Measurements from ENCODE around the gene KLHL29. TPM values are rescaled to one million over a fixed set of nuclear protein-coding genes. Genes with fewer than 3 reads are reported as not detected.

Gene KLHL29
- total RNA-seq, 1 donor from 2014 or later, result 5.0 TPM

DNA sequence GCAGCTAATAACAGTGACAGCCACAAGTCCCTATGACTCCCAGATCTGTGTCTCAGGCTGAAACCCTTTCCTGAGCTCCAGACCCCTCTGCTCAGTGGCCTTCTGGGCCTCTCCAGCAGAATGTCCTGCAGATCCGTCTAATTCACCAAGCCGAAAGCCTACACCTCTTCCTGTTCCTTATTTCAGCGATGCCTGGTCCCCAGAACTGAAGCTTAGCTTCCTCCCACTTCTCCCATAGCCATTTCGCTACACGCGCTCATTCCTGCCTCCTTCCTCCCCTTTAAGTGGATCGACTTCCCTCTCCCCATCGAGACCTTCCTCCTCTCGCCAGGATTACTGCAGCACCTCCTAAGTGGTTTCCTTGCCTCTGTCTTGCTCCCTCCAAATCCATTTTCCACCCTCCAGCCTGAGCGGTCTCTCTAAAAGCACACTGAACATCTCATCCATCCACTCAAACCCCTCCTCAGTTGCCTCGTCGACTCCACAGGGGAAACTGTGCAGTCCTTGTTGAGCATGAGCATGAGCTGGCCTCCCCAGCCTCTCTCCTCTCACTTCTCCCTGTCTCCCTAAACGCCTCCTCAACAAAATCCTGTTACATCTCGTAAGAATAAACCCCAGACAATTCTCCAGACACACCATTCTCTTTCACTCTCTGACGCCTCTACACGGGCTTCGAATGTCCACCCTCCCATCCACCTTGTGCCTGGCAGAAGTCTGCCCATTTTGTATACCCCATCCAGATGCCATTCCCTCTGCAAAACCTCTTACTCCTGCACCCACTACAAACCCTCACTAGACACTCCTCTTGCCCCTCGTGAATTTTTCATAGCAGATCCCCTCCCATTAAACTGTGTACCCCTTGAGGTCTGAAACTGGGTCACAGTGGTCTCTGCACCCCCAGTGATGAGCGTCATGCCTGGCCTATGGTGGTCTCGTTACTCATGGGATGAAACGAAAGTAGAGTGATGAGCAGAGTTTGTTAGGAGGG lies 309.4 kb downstream of the KLHL29 start:
- Histone ChIP-seq H3K4me3 (ENCODE audit: low read depth, low read length) (no peak overlapping the region), H3K36me3 (ENCODE audit: control insufficient read depth, insufficient read depth, low read length) (peaks cover 12% of the 10 kb centered on the region), H3K27me3 (ENCODE audit: control insufficient read depth, insufficient read depth, low read length) (no peaks in the 10 kb centered on the region)
- no peak for DNase-seq (ENCODE audit: low read depth)
- FAIRE-seq, result peak; percentile 58
- TF ChIP-seq, protein P1, sequence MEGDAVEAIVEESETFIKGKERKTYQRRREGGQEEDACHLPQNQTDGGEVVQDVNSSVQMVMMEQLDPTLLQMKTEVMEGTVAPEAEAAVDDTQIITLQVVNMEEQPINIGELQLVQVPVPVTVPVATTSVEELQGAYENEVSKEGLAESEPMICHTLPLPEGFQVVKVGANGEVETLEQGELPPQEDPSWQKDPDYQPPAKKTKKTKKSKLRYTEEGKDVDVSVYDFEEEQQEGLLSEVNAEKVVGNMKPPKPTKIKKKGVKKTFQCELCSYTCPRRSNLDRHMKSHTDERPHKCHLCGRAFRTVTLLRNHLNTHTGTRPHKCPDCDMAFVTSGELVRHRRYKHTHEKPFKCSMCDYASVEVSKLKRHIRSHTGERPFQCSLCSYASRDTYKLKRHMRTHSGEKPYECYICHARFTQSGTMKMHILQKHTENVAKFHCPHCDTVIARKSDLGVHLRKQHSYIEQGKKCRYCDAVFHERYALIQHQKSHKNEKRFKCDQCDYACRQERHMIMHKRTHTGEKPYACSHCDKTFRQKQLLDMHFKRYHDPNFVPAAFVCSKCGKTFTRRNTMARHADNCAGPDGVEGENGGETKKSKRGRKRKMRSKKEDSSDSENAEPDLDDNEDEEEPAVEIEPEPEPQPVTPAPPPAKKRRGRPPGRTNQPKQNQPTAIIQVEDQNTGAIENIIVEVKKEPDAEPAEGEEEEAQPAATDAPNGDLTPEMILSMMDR (IDR thresholded peaks at IDR 0.05; ENCODE audit: insufficient read depth, low read length, severe bottlenecking), result no peak

DNA sequence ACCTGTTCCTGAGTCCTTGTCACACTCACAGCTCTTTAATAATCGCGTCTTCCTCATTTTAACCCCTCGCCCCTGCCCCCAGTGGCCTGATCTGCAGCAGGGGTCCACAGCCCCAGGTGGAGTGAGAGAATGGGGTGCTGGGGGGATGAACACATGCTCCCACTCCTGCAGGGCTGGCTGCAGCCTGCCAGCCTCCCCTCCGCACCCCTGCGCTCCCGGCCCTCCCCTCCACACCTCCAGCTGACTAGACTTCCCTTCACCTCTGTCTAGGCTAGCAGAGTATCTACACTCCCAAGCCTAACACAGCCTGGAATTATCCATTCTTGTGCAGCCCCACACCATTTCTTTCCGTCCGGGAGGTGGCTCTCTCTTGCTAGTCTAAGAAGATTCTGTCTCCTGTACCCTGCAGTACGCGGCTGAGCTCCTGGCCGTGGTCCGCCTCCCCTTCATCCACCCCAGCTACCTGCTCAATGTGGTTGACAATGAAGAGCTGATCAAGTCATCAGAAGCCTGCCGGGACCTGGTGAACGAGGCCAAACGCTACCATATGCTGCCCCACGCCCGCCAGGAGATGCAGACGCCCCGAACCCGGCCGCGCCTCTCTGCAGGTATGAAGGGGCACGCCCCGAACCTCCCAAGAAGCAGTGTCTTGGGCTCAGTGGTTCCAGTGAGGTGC lies 310.4 kb downstream of the KLHL29 start:
- FAIRE-seq, result no peak
- H3K27me3 ChIP-seq (ENCODE audit: control insufficient read depth, insufficient read depth, low read length), result no peaks in the 10 kb centered on the region
- H3K4me3 ChIP-seq (ENCODE audit: low read depth, low read length), result no peak overlapping the region
- no peak for DNase-seq (ENCODE audit: low read depth)
- TF ChIP-seq, protein P1 (IDR thresholded peaks at IDR 0.05; ENCODE audit: insufficient read depth, low read length, severe bottlenecking), result no peak
- H3K36me3 ChIP-seq (ENCODE audit: control insufficient read depth, insufficient read depth, low read length), result peaks cover 13% of the 10 kb centered on the region

DNA sequence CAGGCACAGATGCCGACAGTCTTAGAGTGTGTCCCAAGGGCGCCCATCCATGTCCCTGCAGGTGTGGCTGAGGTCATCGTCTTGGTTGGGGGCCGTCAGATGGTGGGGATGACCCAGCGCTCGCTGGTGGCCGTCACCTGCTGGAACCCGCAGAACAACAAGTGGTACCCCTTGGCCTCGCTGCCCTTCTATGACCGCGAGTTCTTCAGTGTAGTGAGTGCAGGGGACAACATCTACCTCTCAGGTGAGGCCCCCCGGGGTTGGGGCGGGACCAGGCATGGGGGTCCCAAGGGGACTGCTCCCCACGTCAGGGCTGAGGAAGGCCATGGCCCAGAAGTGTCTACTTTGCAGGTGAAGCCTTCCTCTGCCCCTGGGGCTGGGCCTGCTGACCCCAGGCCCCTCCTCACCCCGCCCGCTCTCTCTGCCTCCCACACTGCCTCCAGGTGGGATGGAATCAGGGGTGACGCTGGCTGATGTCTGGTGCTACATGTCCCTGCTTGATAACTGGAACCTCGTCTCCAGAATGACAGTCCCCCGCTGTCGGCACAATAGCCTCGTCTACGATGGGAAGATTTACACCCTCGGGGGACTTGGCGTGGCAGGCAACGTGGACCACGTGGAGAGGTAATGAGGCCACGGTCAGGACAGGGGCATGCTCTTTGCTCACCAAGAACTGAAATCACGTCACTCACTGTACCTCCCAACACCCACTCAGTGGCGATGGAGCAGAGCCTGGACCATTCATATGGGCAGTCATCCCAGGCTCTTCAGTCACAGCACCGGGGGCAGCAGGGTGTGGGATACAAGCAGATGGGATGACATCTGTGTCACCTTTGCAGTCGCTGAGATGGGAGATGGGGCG lies 311.1 kb downstream of the KLHL29 start:
- DNase-seq (ENCODE audit: low read depth) (no peak), FAIRE-seq (peak; percentile 13)
- peaks cover 13% of the 10 kb centered on the region for H3K36me3 ChIP-seq (ENCODE audit: control insufficient read depth, insufficient read depth, low read length)
- H3K4me3 ChIP-seq (ENCODE audit: low read depth, low read length), result no peak overlapping the region
- H3K27me3 ChIP-seq (ENCODE audit: control insufficient read depth, insufficient read depth, low read length), result no peaks in the 10 kb centered on the region
- TF ChIP-seq, protein P1 (IDR thresholded peaks at IDR 0.05; ENCODE audit: insufficient read depth, low read length, severe bottlenecking), result no peak

DNA sequence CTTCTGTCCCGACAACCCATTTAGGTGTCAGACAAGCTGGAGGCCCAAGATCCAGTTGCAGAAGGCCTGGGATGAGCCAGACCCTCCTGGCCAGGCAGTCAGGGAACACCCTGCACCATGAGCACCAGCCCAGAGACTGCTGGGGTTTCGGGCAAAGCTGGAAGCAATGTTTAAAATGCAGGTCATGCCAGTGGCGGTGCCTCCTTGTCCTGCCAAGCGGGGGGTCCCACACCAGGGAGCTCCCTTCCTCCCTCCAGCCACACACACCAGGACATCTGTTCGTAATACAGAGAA lies 311.7 kb downstream of the KLHL29 start:
- H3K4me3 ChIP-seq (ENCODE audit: low read depth, low read length), result no peak overlapping the region
- no peak for FAIRE-seq
- no peaks in the 10 kb centered on the region for H3K27me3 ChIP-seq (ENCODE audit: control insufficient read depth, insufficient read depth, low read length)
- peaks cover 13% of the 10 kb centered on the region for H3K36me3 ChIP-seq (ENCODE audit: control insufficient read depth, insufficient read depth, low read length)
- no peak for DNase-seq (ENCODE audit: low read depth)
- TF ChIP-seq, protein P1 (IDR thresholded peaks at IDR 0.05; ENCODE audit: insufficient read depth, low read length, severe bottlenecking), result no peak

DNA sequence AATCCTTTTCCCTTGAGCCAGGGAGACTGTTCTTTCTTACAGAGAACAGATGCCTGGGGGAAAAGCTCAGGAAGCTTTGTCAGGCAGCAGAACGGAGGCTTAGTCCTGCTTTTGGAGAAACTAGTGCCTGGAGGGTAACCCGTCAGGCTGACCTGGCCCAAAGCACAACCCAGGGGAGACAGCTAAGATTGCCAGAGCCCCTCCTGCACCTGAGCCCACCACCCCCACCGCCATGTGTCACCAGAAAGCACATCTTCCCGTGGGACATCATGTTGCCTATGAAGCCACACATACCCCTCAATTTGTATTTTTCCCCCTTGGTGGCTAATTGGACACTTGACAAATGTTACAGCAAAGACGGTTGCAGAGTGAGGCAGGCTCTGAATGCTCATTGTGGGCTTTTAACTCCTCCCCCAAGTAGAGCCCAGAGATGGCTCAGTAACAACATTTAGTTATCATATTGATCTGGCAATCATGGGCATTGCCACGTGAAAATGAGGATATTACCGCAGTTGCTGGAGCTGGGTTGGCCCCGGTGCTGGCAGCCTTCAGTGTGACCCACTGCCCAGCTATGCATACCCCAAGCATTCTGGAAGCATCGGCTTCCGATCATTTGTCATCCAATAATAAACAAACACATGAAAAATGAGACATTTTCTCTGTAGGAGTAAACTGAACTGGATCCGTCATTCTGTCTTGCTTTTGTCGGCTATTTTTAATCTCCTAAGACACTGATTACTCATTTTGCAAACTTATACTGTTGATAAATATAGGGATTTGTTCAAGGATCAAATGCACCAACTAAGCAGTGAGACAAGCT lies 312.5 kb downstream of the KLHL29 start:
- DNase-seq (ENCODE audit: low read depth) (no peak), FAIRE-seq (no peak)
- H3K4me3 ChIP-seq (ENCODE audit: low read depth, low read length), result no peak overlapping the region
- H3K27me3 ChIP-seq (ENCODE audit: control insufficient read depth, insufficient read depth, low read length), result no peaks in the 10 kb centered on the region
- TF ChIP-seq, protein P1 (IDR thresholded peaks at IDR 0.05; ENCODE audit: insufficient read depth, low read length, severe bottlenecking), result no peak
- peaks cover 13% of the 10 kb centered on the region for H3K36me3 ChIP-seq (ENCODE audit: control insufficient read depth, insufficient read depth, low read length)
